H9 (cell line): ENCODE results near the gene CDH4. TPM values are rescaled to one million over a fixed set of nuclear protein-coding genes. Genes with fewer than 3 reads are reported as not detected.

ENCODE experiments used
- DNase-seq: peaks from one replicate; pipeline ENCODE4 v3.0.0-alpha.2; 2017
- H2AFZ ChIP-seq: one replicate; pipeline ENCODE4 v1.6.1; 2013; ENCODE audit warnings: mild to moderate bottlenecking, low read length, control low read depth, moderate library complexity
- H2AK5ac ChIP-seq: 2 replicates; pipeline ENCODE4 v1.6.1; 2013; ENCODE audit warnings: low read length, control low read depth, mixed read lengths; ENCODE audit not compliant: insufficient read length
- H2BK120ac ChIP-seq: one replicate; pipeline ENCODE4 v1.6.1; 2013; ENCODE audit warnings: low read depth, mild to moderate bottlenecking, low read length, control low read depth, inconsistent platforms; ENCODE audit not compliant: poor library complexity, severe bottlenecking
- H2BK12ac ChIP-seq: 2 replicates; pipeline ENCODE4 v1.6.1; 2013; ENCODE audit warnings: low read length, control low read depth, mixed read lengths, low read depth; ENCODE audit not compliant: insufficient read length
- H2BK15ac ChIP-seq: 2 replicates; pipeline ENCODE4 v1.6.1; 2013; ENCODE audit warnings: low read depth, low read length, control low read depth
- H2BK20ac ChIP-seq: one replicate; pipeline ENCODE4 v1.6.1; 2013; ENCODE audit warnings: low read depth, mild to moderate bottlenecking, low read length, control low read depth, inconsistent platforms; ENCODE audit not compliant: poor library complexity, severe bottlenecking
- H2BK5ac ChIP-seq: 2 replicates; pipeline ENCODE4 v1.6.1; 2013; ENCODE audit warnings: low read length, control low read depth, mixed read lengths; ENCODE audit not compliant: insufficient read length
- H3K14ac ChIP-seq: 2 replicates; pipeline ENCODE4 v1.6.1; 2013; ENCODE audit warnings: low read length, control low read depth; ENCODE audit not compliant: insufficient read depth
- H3K18ac ChIP-seq: 2 replicates; pipeline ENCODE4 v1.6.1; 2013; ENCODE audit warnings: low read depth, mild to moderate bottlenecking, mixed read lengths, low read length, control low read depth; ENCODE audit not compliant: insufficient read length
- H3K23ac ChIP-seq: 2 replicates; pipeline ENCODE4 v1.6.1; 2013; ENCODE audit warnings: low read length, control low read depth, mixed read lengths, low read depth; ENCODE audit not compliant: insufficient read length
- H3K23me2 ChIP-seq: 2 replicates; pipeline ENCODE4 v1.6.1; 2013; ENCODE audit warnings: low read depth, mild to moderate bottlenecking, mixed read lengths, low read length, control low read depth; ENCODE audit not compliant: insufficient read length, poor library complexity, severe bottlenecking
- H3K27ac ChIP-seq: 2 replicates; pipeline ENCODE4 v1.5.1; 2013; ENCODE audit warnings: low read length, control low read depth, mixed read lengths, low read depth; ENCODE audit not compliant: insufficient read length
- H3K27me3 ChIP-seq: 2 replicates; pipeline ENCODE4 v1.6.1; 2013; ENCODE audit warnings: low read length, control low read depth, inconsistent platforms; ENCODE audit not compliant: insufficient read depth
- H3K4ac ChIP-seq: 2 replicates; pipeline ENCODE4 v1.6.1; 2013; ENCODE audit warnings: low read depth, mild to moderate bottlenecking, control low read depth, inconsistent platforms, low read length, moderate library complexity
- H3K4me1 ChIP-seq: 2 replicates; pipeline ENCODE4 v1.6.1; 2013; ENCODE audit warnings: low read length, control low read depth, inconsistent platforms; ENCODE audit not compliant: insufficient read depth
- H3K4me2 ChIP-seq: 2 replicates; pipeline ENCODE4 v1.6.1; 2013; ENCODE audit warnings: low read length, control low read depth, mixed read lengths; ENCODE audit not compliant: insufficient read length, insufficient read depth
- H3K56ac ChIP-seq: 2 replicates; pipeline ENCODE4 v1.6.1; 2013; ENCODE audit warnings: low read depth, mild to moderate bottlenecking, mixed read lengths, low read length, control low read depth; ENCODE audit not compliant: insufficient read length
- H3K79me1 ChIP-seq: 2 replicates; pipeline ENCODE4 v1.6.1; 2013; ENCODE audit warnings: low read depth, mild to moderate bottlenecking, moderate library complexity, low read length, control low read depth, inconsistent platforms; ENCODE audit not compliant: insufficient read depth, poor library complexity, severe bottlenecking
- H3K79me2 ChIP-seq: 2 replicates; pipeline ENCODE4 v1.6.1; 2013; ENCODE audit warnings: low read length, control low read depth, inconsistent platforms; ENCODE audit not compliant: insufficient read depth
- H3K9ac ChIP-seq: 2 replicates; pipeline ENCODE4 v1.6.1; 2013; ENCODE audit warnings: low read length, control low read depth, mixed read lengths; ENCODE audit not compliant: insufficient read length; ENCODE audit errors: extremely low read depth
- H3K9me3 ChIP-seq: one replicate; pipeline ENCODE4 v1.6.1; 2013; ENCODE audit warnings: low read depth, low read length, inconsistent platforms; ENCODE audit not compliant: control insufficient read depth
- H3T11ph ChIP-seq: one replicate; pipeline ENCODE4 v1.6.1; 2013; ENCODE audit warnings: mild to moderate bottlenecking, low read length, control low read depth, inconsistent platforms
- H4K20me1 ChIP-seq: one replicate; pipeline ENCODE4 v1.6.1; 2013; ENCODE audit not compliant: control insufficient read depth, insufficient read length, insufficient read depth
- H4K5ac ChIP-seq: 2 replicates; pipeline ENCODE4 v1.6.1; 2013; ENCODE audit warnings: low read depth, mild to moderate bottlenecking, mixed read lengths, low read length, control low read depth; ENCODE audit not compliant: insufficient read length
- H4K8ac ChIP-seq: replicated peaks from 2 replicates; pipeline ENCODE4 v1.6.1; 2013; ENCODE audit warnings: low read length, control low read depth, mixed read lengths, low read depth; ENCODE audit not compliant: insufficient read length
- H4K91ac ChIP-seq: 2 replicates; pipeline ENCODE4 v1.6.1; 2013; ENCODE audit warnings: low read depth, mild to moderate bottlenecking, moderate library complexity, mixed read lengths, low read length, control low read depth; ENCODE audit not compliant: insufficient read length
- H3K27ac Mint-ChIP-seq, 3 experiments: 2 replicates in 2 of 3; 3 replicates in 1 of 3; pipeline ENCODE4 v1.8.0; 2020 to 2021; ENCODE audit warnings: mixed read lengths in 3 of 3, mild to moderate bottlenecking in 1 of 3, moderate library complexity in 1 of 3
- H3K27me3 Mint-ChIP-seq: 2 replicates; pipeline ENCODE4 v1.8.0; 2021; ENCODE audit warnings: low read depth, mild to moderate bottlenecking, moderate library complexity, mixed read lengths
- H3K36me3 Mint-ChIP-seq, 3 experiments: 2 replicates in 2 of 3; 3 replicates in 1 of 3; pipeline ENCODE4 v1.8.0; 2020 to 2021; ENCODE audit warnings: low read depth in 3 of 3, mixed read lengths in 3 of 3; ENCODE audit not compliant: insufficient read depth in 1 of 3
- H3K4me1 Mint-ChIP-seq, 2 experiments: 2 replicates each; pipeline ENCODE4 v1.8.0; 2020; ENCODE audit warnings: mixed read lengths in 2 of 2
- H3K4me3 Mint-ChIP-seq, 2 experiments: 2 replicates in 1 of 2; 3 replicates in 1 of 2; pipeline ENCODE4 v1.8.0; 2020 to 2021; ENCODE audit warnings: mild to moderate bottlenecking in 2 of 2, mixed read lengths in 2 of 2, moderate library complexity in 1 of 2
- H3K9me3 Mint-ChIP-seq, 2 experiments: 2 replicates in 1 of 2; 3 replicates in 1 of 2; pipeline ENCODE4 v1.8.0; 2020; ENCODE audit warnings: mild to moderate bottlenecking in 2 of 2, mixed read lengths in 2 of 2, moderate library complexity in 1 of 2
- CTCF ChIP-seq: fragments of 200-600 bp; sonication (generic); conservative IDR thresholded peaks from 3 replicates; pipeline ENCODE4 v1.8.0; 2021; ENCODE audit warnings: antibody characterized with exemption, mild to moderate bottlenecking
- WGBS: extraction: QIAGEN DNeasy Blood & Tissue Kit; methylation state at CpG from one replicate; pipeline ENCODE4 v1.1.7; 2013; ENCODE audit warnings: missing lambda C conversion rate, low lambda C conversion rate, mixed read lengths; ENCODE audit not compliant: insufficient read length; ENCODE audit errors: extremely low coverage; 5-methylcytosine and 5-hydroxymethylcytosine counted together
- total RNA-seq: library from RNA; stranded (reverse); gene quantifications from 2 replicates; pipeline ENCODE4 v1.2.1, GENCODE V29; 2021

The CDH4 gene
- total RNA-seq, 1 experiment from 2014 or later = 3.0 TPM

DNA sequence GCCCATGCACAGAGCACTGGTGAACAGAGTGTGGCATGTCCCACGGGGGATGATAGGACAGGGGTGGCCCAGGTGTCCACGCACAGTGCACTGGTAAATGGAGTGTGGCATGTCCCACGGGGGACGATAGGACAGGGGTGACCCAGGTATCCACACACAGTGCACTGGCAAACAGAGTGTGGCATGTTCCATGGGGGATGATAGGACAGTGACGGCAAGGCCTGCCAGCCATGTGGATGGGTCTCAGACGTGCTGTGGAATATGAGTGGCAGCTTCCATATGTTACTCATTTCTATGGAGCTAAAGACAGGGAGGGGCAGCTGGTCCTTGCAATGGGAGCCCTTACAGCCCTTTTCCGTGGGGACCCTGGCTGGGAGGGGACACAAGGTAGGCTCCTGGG is 168.7 kb downstream of the CDH4 start:
- Mint-ChIP-seq H3K27ac (no peak overlapping the region; a peak in 1 of 7 replicates), H3K27me3 (peaks cover 22% of the 10 kb centered on the region), H3K4me1 (peaks cover 13 to 17% of the 10 kb centered on the region in 2 experiments), H3K4me3 (no peak overlapping the region), H3K36me3 (no peaks in the 10 kb centered on the region; a peak in 1 of 7 replicates), H3K9me3 (no peaks in the 10 kb centered on the region; a peak in 1 of 5 replicates)
- Histone ChIP-seq H2BK20ac (no peak overlapping the region), H3K27me3 (no peaks in the 10 kb centered on the region; the same call in 1 of the 2 replicates), H2BK12ac (no peak overlapping the region), H3K14ac (no peak overlapping the region), H3K56ac (no peak overlapping the region), H4K20me1 (no peaks in the 10 kb centered on the region), H3K4me2 (no peak overlapping the region), H3T11ph (no peak overlapping the region), H3K79me1 (no peaks in the 10 kb centered on the region), H2AFZ (no peak overlapping the region), H2BK5ac (no peak overlapping the region), H2BK15ac (no peak overlapping the region), H4K91ac (no peak overlapping the region), H3K79me2 (no peaks in the 10 kb centered on the region), H4K5ac (no peak overlapping the region), H3K4ac (no peak overlapping the region), H3K9me3 (no peaks in the 10 kb centered on the region), H3K18ac (no peak overlapping the region), H3K27ac (no peak overlapping the region), H3K23ac (no peak overlapping the region), H4K8ac (no peak overlapping the region), H3K9ac (no peak overlapping the region), H3K23me2 (no peaks in the 10 kb centered on the region), H2AK5ac (no peak overlapping the region), H3K4me1 (0 out of 2 replicates have a peak, but pooled peaks cover 2% of the 10 kb centered on the region), H2BK120ac (no peak overlapping the region)
- no CpG with 5 or more reads among the region's 7 CpGs for WGBS
- no peak for DNase-seq
- TF ChIP-seq CTCF = no peak
